GM19395 (cell line): ENCODE data around the gene HECW1.

Experiments
- ATAC-seq: cut with Tn5 transposase; IDR thresholded peaks from one replicate; pipeline ENCODE4 v1.9.1; 2021; ENCODE audit warnings: mild to moderate bottlenecking, moderate library complexity; ENCODE audit not compliant: unreplicated experiment

Gene HECW1

GRCh38 chr7:43487731-43488073 is 375.3 kb downstream of the HECW1 start:
- no peak for ATAC-seq

- no peak for ATAC-seq
These were observed 376.8 kb downstream of the HECW1 start for GRCh38 chr7:43489257-43489656.

- no peak for ATAC-seq
These were observed 377.6 kb downstream of the HECW1 start for GRCh38 chr7:43490016-43490415.

GRCh38 chr7:43491123-43491522 is 378.7 kb downstream of the HECW1 start:
- no peak for ATAC-seq

GRCh38 chr7:43491984-43492383 is 379.5 kb downstream of the HECW1 start:
- ATAC-seq: no peak

GRCh38 chr7:43492896-43493295 is 380.4 kb downstream of the HECW1 start:
- no peak for ATAC-seq

GRCh38 chr7:43495572-43495971 is 383.1 kb downstream of the HECW1 start:
- no peak for ATAC-seq

GRCh38 chr7:43496596-43496995 is 384.1 kb downstream of the HECW1 start:
- no peak for ATAC-seq

- no peak for ATAC-seq
These were observed 389.4 kb downstream of the HECW1 start for GRCh38 chr7:43501870-43502269.

GRCh38 chr7:43502941-43503340 is 390.5 kb downstream of the HECW1 start:
- ATAC-seq: no peak

GRCh38 chr7:43505412-43505811 is 393.0 kb downstream of the HECW1 start:
- ATAC-seq: no peak

- ATAC-seq: no peak
These were observed 394.0 kb downstream of the HECW1 start for GRCh38 chr7:43506460-43506859.

- ATAC-seq: no peak
These were observed 396.0 kb downstream of the HECW1 start for GRCh38 chr7:43508461-43508860.

- ATAC-seq: no peak
These were observed 397.5 kb downstream of the HECW1 start for GRCh38 chr7:43509906-43510305.

GRCh38 chr7:43511029-43511428 is 398.6 kb downstream of the HECW1 start:
- ATAC-seq: no peak

- ATAC-seq: no peak
These were observed 399.5 kb downstream of the HECW1 start for GRCh38 chr7:43511769-43512515.

GRCh38 chr7:43513251-43513650 is 400.8 kb downstream of the HECW1 start:
- ATAC-seq: no peak

- no peak for ATAC-seq
These were observed 404.3 kb downstream of the HECW1 start for GRCh38 chr7:43516581-43517342.

GRCh38 chr7:43517464-43517863 is 405.0 kb downstream of the HECW1 start:
- no peak for ATAC-seq

GRCh38 chr7:43520201-43520600 is 407.8 kb downstream of the HECW1 start:
- no peak for ATAC-seq

- no peak for ATAC-seq
These were observed 410.1 kb downstream of the HECW1 start for GRCh38 chr7:43522406-43523156.
